Measurements from ENCODE around the gene OLAH.

OLAH gene

DNA sequence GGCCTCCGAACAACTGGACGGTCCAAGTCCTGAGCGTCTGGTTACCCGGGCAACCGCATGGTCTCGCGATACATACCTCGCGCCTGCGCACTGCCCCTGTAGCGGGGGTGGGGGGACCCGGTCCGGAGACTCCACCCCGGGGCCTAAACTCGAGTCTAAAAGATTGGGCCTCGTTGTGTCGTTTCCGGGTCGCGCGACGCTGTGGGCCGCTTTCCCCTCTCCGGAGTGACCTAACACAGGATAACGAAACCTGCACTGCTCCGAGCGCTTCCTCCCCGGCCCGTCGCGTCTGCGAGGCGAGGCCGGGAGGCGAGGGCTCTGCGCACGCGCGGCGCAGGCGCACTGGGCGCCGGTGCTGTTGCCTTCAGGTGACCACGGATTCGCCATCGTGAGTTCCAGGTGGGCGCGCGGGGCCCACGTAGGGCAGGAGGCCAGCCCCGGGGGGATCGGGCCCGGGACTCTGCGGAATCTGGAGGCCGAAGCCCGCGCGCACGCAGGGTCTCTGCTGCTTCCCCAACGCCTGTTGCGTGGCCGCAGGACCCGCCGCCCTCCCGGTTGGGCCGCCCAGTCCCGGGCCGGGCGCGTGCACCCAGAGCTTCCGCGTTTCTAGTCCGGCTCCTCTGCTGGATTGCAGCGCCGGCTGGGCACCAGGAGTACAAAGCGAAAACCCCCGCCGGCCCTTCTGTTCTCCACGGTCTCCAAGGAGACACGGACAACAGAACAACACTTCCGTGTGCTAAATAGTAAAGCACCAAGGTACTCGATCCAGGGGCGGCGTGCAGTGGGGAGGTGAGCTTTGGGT, 53.5 kb downstream of the OLAH start, which contains the start of gene RPP38:
Gene RPP38 (plus strand): TSS at position 345 of the 802 bp plus-strand sequence. CDS start 5,960 bp downstream, outside the sequence.
- no peaks in the 10 kb centered on the region for H3K27me3 Mint-ChIP-seq
- no peaks in the 10 kb centered on the region for H3K9me3 Mint-ChIP-seq
- DNase-seq (peak; percentile 95 to 97), ATAC-seq (peak; percentile 96)
- peak within 1 kb of the TSS; percentile 98 for H3K27ac Mint-ChIP-seq
- H3K4me3 Mint-ChIP-seq, result peak within 1 kb of the TSS; percentile 94 to 96
- H3K4me1 Mint-ChIP-seq, result peaks cover 39% of the 10 kb centered on the region

GRCh38 chr10:15099886-15100285, 56.1 kb downstream of the OLAH start:
- DNase-seq (no peak), ATAC-seq (no peak)
- peak overlapping the region; percentile 0 to 2 for H3K4me3 Mint-ChIP-seq
- H3K27ac Mint-ChIP-seq, result peak overlapping the region in 1 of 2 donors; percentile 40
- H3K4me1 Mint-ChIP-seq, result peaks cover 39% of the 10 kb centered on the region
- no peaks in the 10 kb centered on the region for H3K9me3 Mint-ChIP-seq
- H3K27me3 Mint-ChIP-seq, result no peaks in the 10 kb centered on the region

GRCh38 chr10:15103513-15103912, 59.8 kb downstream of the OLAH start:
- H3K4me3 Mint-ChIP-seq, result no peak overlapping the region
- no peak overlapping the region for H3K27ac Mint-ChIP-seq
- H3K9me3 Mint-ChIP-seq, result no peaks in the 10 kb centered on the region
- no peak for DNase-seq
- ATAC-seq, result no peak
- H3K27me3 Mint-ChIP-seq, result no peaks in the 10 kb centered on the region
- H3K4me1 Mint-ChIP-seq, result peaks cover 35% of the 10 kb centered on the region

- Mint-ChIP-seq H3K4me1 (peaks cover 10% of the 10 kb centered on the region), H3K4me3 (no peak overlapping the region), H3K9me3 (no peaks in the 10 kb centered on the region), H3K27ac (peak overlapping the region in 1 of 2 donors; percentile 52), H3K27me3 (no peaks in the 10 kb centered on the region)
- ATAC-seq (peak; percentile 89), DNase-seq (peak; percentile 50 to 59)
Observed at GRCh38 chr10:15106352-15107013, 62.7 kb downstream of the OLAH start.

DNA sequence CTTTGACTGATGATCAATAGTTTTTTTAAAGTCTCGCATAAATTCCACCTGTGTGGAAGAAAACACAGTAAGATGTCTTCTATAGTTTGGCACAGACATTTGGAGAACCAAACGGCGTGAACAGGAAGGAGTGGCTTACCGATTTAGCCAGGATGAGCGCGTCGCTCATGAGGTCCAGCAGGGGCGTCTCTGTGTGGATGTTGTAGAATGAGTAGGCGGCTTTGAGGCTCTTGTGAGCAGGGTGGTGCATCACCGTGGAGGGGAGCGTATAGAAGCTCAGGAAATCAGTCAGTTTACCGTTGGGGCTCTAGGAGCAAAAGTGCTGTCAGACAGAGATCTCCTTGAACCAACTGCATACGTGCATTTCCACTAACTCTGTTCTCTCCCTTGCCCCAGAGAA, 68.9 kb downstream of the OLAH start:
- Mint-ChIP-seq H3K4me1 (peaks cover 5% of the 10 kb centered on the region), H3K27ac (peak overlapping the region in 1 of 2 donors; percentile 40), H3K27me3 (no peaks in the 10 kb centered on the region), H3K4me3 (no peak overlapping the region), H3K9me3 (no peaks in the 10 kb centered on the region)
- ATAC-seq (peak; percentile 35), DNase-seq (no peak)

- Mint-ChIP-seq H3K4me3 (no peak overlapping the region), H3K27ac (no peak overlapping the region), H3K27me3 (no peaks in the 10 kb centered on the region), H3K4me1 (peaks cover 5% of the 10 kb centered on the region), H3K9me3 (no peaks in the 10 kb centered on the region)
- ATAC-seq (no peak), DNase-seq (no peak)
Observed at GRCh38 chr10:15113766-15114165, 70.0 kb downstream of the OLAH start.

GRCh38 chr10:15116225-15116624, 72.5 kb downstream of the OLAH start:
- Mint-ChIP-seq H3K4me3 (no peak overlapping the region), H3K27ac (no peak overlapping the region), H3K27me3 (no peaks in the 10 kb centered on the region), H3K9me3 (no peaks in the 10 kb centered on the region), H3K4me1 (peaks cover 5% of the 10 kb centered on the region)
- ATAC-seq, result no peak
- no peak for DNase-seq

DNA sequence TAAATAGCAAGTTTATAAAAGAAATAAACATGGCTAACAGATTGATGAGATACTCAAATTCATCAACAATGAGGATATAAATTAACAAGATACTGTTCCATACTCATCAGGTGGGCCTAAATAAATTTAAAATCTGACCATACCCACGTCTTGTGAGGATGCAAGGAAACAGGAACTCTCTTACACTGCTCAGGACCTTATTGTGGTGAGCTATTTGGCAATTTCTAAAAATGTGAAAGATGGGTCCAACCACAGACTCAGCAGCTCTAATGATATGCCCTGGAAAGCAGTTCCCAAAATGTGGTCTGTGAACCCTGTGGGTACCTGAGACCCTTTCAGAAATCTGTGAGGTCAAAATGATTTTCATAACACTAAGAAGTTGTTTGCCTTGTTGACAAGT, 74.9 kb downstream of the OLAH start:
- Mint-ChIP-seq H3K27ac (no peak overlapping the region), H3K4me3 (no peak overlapping the region), H3K4me1 (peaks cover 13% of the 10 kb centered on the region), H3K27me3 (no peaks in the 10 kb centered on the region), H3K9me3 (no peaks in the 10 kb centered on the region)
- ATAC-seq, result no peak
- DNase-seq, result no peak

GRCh38 chr10:15120523-15120922, 76.8 kb downstream of the OLAH start:
- no peak overlapping the region for H3K4me3 Mint-ChIP-seq
- no peak for DNase-seq
- H3K27ac Mint-ChIP-seq, result no peak overlapping the region
- H3K9me3 Mint-ChIP-seq, result no peaks in the 10 kb centered on the region
- peaks cover 31% of the 10 kb centered on the region for H3K4me1 Mint-ChIP-seq
- H3K27me3 Mint-ChIP-seq, result no peaks in the 10 kb centered on the region
- ATAC-seq, result no peak

DNA sequence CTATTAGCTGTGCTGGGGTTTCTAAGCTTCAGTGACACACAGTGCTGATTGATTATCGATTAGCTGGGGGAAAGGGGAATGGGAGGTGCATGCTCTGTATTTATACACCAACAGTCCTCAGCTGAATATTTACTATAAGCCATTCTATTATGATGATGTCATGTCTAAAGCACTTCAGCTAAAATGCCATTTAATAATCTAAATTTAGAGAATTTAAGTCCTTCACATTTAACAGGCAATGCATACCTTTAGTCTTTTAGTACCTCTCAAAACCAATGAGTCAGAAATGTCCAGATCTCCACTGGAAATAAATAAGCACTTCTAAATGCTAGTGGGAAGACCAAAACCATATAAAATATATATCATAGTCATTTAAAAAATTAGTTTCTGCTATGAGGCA, 78.0 kb downstream of the OLAH start:
- H3K27ac Mint-ChIP-seq, result peak overlapping the region in 1 of 2 donors; percentile 63
- DNase-seq (no peak), ATAC-seq (no peak)
- no peaks in the 10 kb centered on the region for H3K9me3 Mint-ChIP-seq
- no peaks in the 10 kb centered on the region for H3K27me3 Mint-ChIP-seq
- peaks cover 31% of the 10 kb centered on the region for H3K4me1 Mint-ChIP-seq
- peak overlapping the region in 1 of 2 donors; percentile 22 for H3K4me3 Mint-ChIP-seq

- Mint-ChIP-seq H3K27me3 (no peaks in the 10 kb centered on the region), H3K27ac (peak overlapping the region; percentile 86 to 93), H3K4me3 (peak overlapping the region; percentile 48 to 78), H3K4me1 (peaks cover 31% of the 10 kb centered on the region), H3K9me3 (no peaks in the 10 kb centered on the region)
- ATAC-seq (peak; percentile 88), DNase-seq (peak in 1 of 2 donors; percentile 21)
Observed at GRCh38 chr10:15122477-15123030, 78.8 kb downstream of the OLAH start.
